HL-60/S4 treated with retinoic acid at 250 ng/mL for 4 days and 3 days (cell line): ENCODE measurements around the gene KDM2A.

Experiments
- in situ Hi-C: fragments of 300-500 bp; cut with MboI; formaldehyde crosslinking; loops from 2 replicates; pipeline ENCODE4 v1.7.0; 2022; ENCODE audit warnings: low sequenced_read_pairs

KDM2A gene

DNA sequence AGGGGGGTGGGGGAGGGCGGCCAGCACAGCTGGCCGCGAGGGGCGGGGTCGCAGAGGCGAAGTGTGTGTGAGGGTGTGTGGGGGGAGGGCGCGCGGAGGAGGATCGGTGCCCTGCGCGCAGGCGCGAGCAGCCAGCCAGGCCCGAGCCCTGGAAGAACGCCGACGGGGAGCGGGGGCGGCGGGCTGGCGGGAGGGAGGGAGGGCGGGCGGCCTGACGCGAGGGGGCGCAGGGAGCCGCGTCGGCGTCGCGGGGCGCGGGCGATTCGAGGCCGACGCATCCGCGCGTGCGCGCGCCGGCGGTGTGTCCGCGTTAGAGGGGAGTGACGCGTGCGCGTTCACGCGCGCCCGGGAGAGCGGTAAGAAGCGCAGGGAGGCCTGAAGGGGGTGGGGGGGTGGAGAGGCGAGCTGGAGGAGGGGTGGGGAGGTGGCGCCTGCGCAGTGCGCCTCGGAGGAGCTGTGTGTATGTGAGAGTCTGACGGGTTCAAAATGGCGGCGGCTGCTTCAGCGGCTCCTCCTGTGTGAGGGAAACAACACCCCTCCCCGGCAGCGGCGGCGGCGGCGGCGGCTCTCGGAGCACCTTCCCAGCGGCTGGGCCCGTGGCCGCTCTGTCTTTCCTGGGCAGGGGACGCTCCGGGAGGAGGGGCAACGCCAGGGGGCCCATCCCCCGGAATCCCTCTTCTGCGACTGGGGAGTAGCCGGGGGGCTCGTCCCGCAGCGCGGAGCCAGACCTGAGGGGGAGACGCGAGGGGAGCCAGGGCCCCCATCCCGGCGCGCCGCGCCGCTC, at the start of gene KDM2A:
Gene KDM2A (plus strand): TSS at position 463 of the 784 bp plus-strand sequence. CDS start 2,054 bp downstream, outside the sequence.
- in situ Hi-C loops, result no loop called here

DNA sequence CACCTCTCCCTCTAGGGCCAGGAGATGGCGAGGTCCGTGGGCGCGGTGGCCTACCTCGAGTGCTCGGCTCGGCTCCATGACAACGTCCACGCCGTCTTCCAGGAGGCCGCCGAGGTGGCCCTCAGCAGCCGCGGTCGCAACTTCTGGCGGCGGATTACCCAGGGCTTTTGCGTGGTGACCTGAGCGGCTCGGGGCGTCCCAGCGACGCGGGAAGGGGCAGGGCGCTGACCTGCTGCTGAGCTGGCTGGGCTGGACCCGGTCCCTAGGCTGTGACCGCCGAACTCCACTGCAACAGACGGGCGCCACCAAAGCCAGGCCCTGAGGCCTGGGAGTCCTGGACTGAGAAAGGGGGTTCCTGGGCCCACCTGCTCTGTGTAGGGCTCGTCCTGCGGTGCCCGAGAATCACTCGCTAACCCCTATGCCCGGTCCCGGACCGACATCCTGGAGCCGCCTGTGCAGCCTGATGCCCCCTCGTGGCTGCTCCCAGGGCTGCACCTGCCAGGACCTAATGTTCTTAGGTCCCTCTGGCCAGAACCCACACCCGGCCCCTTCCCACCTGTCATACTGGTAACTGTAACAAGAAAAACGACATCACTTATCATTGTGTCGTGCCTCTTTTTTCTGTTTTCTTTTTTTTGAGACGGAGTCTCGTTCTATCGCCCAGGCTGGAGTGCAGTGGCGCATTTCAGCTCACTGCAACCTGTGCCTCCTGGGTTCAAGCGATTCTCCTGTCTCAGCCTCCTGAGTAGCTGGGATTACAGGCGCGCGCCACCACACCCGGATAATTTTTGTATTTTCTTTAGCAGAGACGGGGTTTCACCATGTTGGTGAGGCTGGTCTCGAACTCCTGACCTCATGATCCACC, 47.4 kb upstream of the KDM2A start:
- in situ Hi-C loops, result no loop called here

DNA sequence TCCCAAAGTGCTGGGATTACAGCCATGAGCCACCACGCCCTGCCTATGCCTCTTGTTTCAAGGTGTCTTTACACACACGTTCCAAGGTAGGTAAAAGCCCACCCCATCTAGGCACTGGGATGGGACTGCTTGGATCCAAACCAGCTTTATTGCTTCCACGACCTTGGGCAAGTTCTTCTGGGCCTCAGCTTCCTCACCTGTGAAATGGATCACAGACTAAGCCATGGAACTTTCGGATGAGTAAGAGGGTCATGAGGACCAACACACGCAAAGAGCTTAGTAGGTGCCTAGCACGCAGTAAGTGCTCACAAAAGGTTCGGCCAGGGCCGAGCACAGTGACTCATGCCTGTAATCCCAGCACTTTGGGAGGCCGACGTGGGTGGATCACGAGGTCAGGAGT, 46.8 kb upstream of the KDM2A start:
- in situ Hi-C loops, result no loop called here

DNA sequence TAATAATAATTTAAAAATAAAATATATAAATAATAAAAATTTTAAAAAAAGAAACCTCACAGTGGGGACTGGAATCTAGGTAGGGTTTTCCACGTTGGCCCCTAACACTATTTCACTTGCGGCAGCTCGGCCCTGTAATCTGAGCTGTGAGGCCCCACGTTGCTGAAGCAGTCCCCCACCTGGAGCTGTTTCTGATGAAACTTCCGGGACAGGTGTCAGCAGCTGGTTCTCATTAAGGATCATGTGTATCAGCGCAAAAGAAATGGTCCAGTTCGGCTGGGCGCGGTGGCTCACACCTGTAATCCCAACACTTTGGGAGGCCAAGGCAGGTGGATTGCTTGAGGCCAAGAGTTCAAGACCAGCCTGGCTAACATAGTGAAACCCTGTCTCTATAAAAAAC, 45.2 kb upstream of the KDM2A start:
- in situ Hi-C loops, result no loop called here

DNA sequence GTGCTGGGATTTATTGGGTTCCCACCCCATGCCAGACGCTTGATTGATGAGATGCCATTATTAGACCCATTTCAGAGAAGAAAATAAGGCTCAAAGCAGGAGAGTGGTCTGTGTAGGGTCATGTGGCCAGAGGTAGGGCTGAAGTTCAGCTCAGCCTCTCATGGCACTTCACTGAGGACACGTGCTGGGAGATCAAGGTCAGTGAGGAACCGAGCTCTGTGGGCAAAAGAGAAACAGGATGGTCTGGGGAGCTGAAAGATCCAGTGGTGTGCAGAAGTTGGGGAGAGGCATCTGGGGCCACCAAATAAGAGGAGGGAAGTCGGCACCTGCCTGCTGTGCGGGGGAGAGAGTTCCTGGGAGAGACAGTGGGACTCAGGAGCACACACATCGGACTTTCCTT, 42.9 kb upstream of the KDM2A start:
- in situ Hi-C loops, result no loop called here

DNA sequence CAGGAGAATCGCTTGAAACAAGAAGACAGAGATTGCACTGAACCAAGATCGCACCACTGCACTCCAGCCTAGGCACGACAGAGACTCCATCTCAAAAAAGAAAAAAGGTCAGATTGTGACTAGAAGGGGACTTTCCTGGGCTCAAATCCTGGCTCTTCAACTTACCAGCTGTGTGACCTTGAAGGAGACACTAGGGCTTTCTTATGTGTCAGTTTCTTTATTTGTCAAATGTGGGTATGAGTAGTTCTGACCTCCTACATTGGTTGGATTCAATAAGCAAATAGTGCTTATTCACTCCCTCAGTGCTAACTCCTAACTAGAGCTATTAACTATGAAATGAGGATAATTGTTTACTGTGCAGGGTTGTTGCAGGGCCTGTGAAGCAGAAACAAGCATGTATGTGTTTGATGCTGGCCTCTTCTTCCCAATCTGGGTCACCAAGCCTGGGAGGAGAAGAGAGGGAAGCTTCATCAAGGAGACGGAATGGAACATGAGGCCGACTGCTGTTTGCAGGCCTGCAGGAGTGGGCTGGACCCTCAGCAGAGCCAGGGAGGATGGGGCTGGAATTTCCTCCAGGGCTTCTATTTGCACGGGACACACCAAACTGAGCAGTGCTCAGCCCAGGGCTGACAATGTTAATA, 39.9 kb upstream of the KDM2A start:
- in situ Hi-C loops, result no loop called here

DNA sequence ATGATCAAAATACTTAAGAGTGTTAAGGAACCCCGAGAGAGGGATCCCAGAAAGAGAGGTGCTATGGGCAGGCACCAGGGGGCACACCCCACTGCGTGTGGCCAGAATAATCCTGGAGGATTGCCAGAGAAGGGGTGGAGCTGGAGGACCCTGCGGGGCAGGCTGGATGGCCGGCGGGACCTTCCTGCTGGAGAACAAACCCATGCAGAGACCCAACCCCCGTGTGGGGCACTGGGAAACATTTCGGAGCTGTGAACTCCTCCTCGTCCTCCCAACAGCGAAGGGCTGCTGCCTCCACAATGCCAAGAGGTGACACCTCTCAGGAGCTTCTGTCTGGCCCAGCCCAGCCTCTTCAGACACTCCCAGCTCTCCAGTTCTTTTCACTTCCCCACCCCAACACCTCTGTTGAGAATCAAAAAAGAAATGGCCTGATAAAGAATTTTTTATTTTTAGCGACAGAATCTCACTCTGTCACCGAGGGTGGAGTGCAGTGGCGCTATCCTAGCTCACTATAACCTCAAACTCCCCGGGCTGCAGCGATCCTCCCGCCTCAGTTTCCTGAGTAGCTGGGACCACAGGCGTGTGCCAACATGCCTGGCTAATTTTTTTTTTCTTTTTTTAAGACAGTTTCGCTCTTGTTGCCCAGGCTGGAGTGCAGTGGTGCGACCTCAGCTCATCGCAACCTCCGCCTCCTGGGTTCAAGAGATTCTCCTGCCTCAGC, 36.8 kb upstream of the KDM2A start:
- in situ Hi-C loops, result loop anchor here (10.0 kb wide), 3 partner anchors 83 to 233 kb away; no protein-coding TSS in a partner anchor

DNA sequence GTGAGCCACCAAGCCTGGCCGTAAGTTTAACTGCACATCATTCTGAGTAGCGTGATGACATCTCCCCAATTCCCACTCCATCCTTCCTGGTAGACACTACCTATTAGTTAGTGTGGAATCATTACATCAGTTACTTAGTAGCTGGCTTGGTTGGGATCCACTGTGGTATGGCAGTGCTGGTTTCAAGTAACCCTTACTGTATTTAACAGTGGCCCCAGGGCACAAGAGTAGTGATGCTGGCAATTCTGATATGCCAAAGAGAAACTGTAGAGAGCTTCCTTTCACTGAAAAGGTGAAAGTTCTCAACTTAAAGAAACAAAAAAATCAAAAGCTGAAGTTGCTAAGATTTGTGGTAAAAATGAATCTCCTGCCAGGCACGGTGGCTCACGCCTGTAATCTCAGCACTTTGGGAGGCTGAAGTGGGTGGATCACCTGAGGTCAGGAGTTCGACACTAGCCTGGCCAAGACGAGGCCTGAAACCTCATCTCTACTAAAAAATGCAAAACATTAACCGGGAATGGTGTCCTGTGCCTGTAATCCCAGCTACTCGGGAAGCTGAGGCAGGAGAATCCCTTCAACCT, 35.2 kb upstream of the KDM2A start:
- in situ Hi-C loops, result loop anchor here (10.0 kb wide), 3 partner anchors 81 to 231 kb away; no protein-coding TSS in a partner anchor

DNA sequence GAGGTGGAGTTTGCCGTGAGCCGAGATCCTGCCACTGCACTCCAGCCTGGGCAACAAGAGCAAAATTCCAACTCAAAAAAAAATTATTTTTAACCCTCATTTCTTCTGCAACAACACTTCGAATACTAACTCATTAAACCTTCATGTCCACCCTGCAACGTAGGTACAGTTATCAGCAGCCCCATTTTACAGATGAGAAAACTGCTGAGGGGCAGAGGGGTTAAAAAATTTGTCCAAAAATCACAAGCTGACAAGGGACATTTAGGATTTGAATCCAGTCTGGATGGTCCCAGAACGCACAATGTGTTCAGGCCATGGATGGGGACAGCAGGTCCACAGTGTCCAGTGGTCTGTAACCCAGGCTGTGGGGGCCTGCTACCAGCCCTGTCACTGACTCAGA, 33.4 kb upstream of the KDM2A start:
- in situ Hi-C loops, result loop anchor here (10.0 kb wide), 3 partner anchors 79 to 229 kb away; no protein-coding TSS in a partner anchor

DNA sequence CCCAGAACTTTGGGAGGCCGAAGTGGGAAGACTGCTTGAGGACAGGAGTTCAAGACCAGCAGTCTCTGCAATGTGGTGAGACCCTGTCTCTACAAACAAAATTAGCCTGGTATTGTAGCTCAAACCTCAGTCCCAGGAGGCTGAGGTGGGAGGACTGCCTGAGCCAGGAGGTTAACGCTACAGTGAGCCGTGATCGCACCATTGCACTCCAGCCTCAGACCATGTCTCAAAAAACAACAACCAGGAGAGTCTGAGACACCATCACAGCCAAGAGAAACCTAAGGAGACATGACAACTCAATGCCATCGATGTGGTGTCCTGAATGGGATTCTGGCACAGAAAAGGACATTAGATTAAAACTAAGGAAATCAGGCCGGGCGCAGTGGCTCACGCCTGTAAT, 28.3 kb upstream of the KDM2A start:
- in situ Hi-C loops, result no loop called here

DNA sequence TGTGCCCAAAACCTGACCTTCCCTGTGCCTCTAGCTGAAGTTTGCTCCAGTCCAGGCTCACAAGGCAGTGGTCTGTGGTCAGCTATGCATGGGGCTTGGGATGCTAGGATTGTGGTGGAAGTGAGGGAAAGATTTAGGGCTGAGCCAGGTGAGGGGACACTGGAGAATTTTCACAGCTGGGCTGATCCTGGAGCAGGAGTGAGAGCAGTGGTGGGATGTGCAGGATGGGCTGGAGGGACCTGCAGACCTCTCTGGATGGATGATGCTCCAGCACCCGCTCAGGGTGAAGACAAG, 23.9 kb upstream of the KDM2A start:
- in situ Hi-C loops, result no loop called here

DNA sequence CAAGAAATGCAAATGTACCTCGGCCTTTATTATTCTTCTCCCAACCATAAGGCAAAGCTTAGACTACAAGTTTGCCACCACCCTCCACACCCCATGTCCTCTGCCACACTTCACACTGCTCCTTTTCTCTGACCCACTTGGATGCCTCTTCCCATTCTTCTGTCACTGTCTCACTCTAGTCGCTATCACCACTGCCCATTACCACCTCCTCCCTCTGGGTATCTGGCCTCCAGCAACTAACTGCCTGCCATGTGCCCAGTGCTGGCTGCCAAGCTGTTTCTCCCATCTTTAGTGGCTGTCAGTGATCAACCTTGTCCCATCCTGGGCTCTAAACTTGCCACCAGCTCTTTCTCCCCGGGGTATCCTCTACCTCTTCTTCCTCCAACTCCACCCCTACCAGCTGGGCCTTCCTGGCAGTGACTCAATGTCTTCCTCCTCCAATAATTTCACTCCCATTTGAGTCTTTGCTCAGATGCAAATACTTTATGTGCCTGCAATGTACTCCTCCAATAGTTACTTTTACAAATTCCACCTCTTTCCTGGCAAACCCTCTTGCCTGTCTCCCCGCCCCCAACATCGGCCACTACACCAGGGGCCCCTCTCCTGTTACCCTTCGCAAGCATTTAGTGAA, 20.1 kb upstream of the KDM2A start:
- in situ Hi-C loops, result no loop called here

DNA sequence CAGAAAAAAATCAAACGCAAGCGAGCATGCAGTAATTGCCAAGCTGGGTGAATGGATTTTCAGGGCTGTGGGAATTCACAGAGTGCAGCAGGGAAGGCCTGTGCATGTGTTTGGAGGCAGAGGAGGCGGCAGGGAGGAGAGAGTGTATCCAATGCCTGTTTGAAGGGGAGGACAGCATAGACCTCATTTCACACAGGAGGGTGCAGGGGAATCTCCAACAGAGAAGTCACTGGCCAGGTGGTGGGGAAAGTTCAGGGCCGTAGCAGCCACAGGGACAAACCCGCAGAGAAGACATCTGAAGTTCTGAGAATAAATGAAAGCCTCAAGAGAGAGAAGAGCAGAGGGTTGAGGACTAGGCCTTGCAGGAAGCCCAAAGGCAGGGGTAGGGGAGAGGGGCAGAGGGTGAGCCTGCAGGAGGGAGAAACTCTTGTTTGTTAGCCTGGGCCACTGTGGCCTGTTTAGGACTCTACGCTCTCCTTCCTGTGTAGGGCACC, 19.2 kb upstream of the KDM2A start:
- in situ Hi-C loops, result no loop called here

DNA sequence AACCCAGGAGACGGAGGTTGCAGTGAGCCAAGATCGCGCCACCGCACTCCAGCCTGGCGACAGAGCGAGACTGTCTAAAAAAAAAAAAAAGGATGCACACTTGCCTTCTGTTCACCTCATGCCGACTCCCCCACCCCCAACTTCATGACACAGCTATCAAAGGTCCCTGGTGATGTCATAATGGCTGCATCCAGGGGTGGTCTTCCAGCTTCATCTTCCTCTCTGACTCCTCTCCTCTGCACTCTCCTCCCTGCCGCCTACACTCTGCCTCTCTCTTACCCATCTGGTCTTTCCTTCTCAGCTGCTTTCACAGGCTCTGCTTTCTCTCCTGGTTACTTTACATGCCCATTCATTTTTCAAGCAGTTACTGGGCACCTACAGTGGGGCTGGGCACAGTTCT, 16.4 kb upstream of the KDM2A start:
- in situ Hi-C loops, result no loop called here

DNA sequence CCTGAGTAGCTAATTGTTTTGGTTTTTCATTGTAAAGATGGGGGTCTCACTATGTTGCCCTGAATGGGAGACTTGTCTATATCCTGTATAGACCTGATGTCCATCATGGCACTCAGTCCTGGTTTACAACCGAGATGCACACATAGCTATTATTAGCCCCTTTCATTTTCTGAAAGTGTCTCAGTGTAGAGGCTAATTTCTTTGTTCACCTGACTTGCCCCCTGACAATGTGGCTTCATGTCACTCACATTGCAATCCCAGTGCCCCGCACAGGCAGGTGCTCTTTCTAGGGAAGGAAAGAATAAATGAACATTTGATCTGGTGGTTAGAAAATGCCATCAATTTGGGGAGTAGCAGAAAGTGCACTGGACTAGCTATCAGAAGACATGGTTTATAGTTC, 13.1 kb upstream of the KDM2A start:
- in situ Hi-C loops, result no loop called here

DNA sequence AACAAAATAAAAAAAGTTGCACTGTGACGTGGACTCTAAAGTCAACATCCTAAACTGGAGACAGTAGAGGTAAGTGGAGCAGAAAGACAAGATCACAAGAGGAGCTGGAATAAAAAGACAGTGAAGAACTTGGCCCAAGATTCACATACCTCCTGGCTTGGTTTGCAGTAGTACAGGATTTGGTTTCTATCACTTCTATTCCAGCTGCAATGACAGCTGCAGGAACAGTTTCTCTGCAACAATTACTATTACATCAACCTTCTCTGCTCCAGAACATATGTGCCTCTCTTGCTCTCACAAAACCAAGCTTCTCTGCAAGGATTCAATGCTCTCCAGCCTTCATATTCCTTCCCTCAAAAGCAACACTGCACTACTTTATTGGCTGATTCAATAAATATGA, 7.8 kb upstream of the KDM2A start:
- in situ Hi-C loops, result no loop called here

DNA sequence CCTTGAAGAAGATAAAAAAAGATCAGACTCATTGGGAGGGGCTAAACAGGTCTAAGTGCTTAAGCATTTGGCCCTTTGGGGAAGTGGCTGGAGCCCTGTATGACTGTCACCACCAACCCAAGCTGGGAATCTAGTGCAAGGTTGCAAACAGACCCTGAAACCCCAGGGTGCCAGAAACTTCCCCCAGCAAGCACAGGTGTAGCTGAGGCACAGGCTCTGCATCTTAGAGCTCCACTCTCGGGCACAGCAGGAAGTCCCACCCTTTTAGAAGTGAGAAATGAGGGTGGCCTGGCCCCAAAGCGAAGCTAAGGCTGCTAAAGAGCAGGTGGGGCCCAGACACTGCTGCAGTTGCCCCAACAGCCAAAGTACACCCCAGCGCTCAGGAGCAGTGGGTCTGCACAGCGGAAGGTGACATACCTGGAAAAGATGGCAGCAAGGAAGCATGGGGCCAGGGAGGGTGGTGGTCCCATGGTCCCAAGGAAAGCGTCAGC, 5.8 kb upstream of the KDM2A start:
- in situ Hi-C loops, result no loop called here

DNA sequence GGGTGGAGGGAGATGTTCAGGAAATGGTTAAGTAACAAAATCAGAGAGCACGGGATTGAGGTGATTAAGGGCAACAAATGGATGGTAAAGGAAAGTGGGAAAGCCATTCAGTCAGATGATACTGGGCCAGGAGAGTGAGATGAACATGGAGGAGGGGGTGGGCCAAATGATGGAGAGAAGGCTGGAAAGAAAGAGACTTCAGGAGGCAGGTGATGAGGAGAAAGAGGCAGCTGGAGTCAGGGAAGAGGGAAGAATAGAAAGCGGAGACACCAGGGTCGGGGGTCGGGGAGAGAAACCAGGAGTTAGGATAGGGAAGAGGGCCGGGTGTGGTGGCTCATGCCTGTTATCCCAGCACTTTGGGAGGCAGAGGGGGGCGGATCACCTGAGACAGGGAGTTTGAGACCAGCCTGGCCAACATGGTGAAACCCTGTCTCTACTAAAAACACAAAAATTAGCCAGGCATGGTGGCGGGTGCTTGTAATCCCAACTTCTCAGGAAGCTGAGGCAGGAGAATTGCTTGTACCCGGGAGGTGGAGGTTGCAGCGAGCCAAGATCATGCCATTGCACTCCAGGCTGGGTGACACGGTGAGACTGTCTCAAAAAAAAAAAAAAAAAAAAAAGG, 4.7 kb upstream of the KDM2A start:
- in situ Hi-C loops, result no loop called here

DNA sequence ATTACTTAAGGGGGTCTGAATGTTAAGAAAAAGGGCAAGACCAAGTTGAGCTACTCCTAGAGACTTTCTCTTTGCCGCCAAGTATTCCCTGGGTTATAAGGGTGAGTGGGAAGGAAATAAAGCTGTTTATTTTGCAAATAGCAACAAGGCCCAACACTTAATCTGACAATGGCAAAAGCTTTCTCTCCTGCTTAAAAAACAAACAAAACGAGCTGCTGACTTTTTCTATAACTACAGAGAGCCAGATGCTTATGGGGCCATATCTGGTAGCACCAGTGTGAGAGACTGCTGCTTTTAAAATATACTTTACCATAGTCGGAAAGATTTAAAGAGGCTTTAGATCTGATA, 2.3 kb upstream of the KDM2A start:
- in situ Hi-C loops, result no loop called here

DNA sequence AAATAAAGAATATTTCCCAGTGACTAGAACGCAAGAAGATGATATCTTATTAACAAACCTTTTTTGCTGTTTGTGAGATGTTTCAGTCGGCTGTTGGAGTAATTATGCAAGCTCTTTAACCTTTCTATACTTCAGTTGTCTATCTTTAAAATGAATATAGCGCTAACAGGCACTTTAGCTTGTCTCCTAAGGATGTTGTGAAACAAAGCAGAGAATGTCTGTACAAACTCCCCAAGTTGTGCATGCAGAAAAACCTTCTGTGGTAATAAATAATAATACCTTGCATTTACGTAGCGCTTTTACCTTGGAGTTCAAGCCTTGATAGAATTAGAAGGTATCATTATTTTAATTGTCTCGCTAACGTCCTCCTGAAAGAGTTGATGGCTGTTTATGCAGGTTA, 1.9 kb upstream of the KDM2A start:
- in situ Hi-C loops, result no loop called here
